Keratinocyte (primary cell): ENCODE results near the gene IGFN1. TPM values are rescaled to one million over a fixed set of nuclear protein-coding genes. Genes with fewer than 3 reads are reported as not detected.

Experiments
- DNase-seq: peaks from one replicate; pipeline ENCODE4 v3.0.0-alpha.2; 2011; ENCODE audit warnings: low read depth, missing footprints, low spot score
- FAIRE-seq: peaks from 2 replicates; lab custom pipeline; 2011; peaks lifted over from hg19 to GRCh38; lab: Jason Lieb, UNC
- H2AFZ ChIP-seq: 2 replicates; pipeline ENCODE4 v1.6.0; 2012; ENCODE audit warnings: low read length, control low read depth, inconsistent platforms; ENCODE audit not compliant: control insufficient read depth
- H3K27ac ChIP-seq: 2 replicates; pipeline ENCODE4 v1.5.1; 2011; ENCODE audit warnings: low read length; ENCODE audit not compliant: control insufficient read depth, insufficient read depth
- H3K27me3 ChIP-seq: 3 replicates; pipeline ENCODE4 v1.6.0; 2011; ENCODE audit warnings: low read length; ENCODE audit not compliant: control insufficient read depth, insufficient read depth; ENCODE audit errors: extremely low read depth
- H3K36me3 ChIP-seq, 2 experiments: 2 replicates in 1 of 2; 3 replicates in 1 of 2; pipeline ENCODE4 v1.5.1; 2011; ENCODE audit warnings: low read length in 2 of 2, mild to moderate bottlenecking in 1 of 2; ENCODE audit not compliant: control insufficient read depth in 2 of 2, insufficient read depth in 2 of 2; ENCODE audit errors: extremely low read depth in 1 of 2
- H3K4me1 ChIP-seq: 3 replicates; pipeline ENCODE4 v1.5.1; 2011; ENCODE audit warnings: low read length; ENCODE audit not compliant: control insufficient read depth, insufficient read depth; ENCODE audit errors: extremely low read depth
- H3K4me2 ChIP-seq: 3 replicates; pipeline ENCODE4 v1.6.0; 2011; ENCODE audit warnings: low read depth, low read length; ENCODE audit not compliant: control insufficient read depth, insufficient read depth; ENCODE audit errors: extremely low read depth
- H3K4me3 ChIP-seq, 3 experiments: fragments of 200-600 bp in 1 of 3; sonication (generic) in 1 of 3; 2 replicates in 2 of 3; 3 replicates in 1 of 3; pipeline ENCODE4 v1.5.1; 2011 to 2016; ENCODE audit warnings: low read length in 3 of 3, mild to moderate bottlenecking in 3 of 3, control low read depth in 2 of 3, inconsistent platforms in 1 of 3, low read depth in 1 of 3, mixed read lengths in 1 of 3, mixed run types in 1 of 3, moderate library complexity in 1 of 3; ENCODE audit not compliant: control insufficient read depth in 2 of 3, insufficient read depth in 2 of 3; ENCODE audit errors: extremely low read depth in 1 of 3
- H3K79me2 ChIP-seq: 2 replicates; pipeline ENCODE4 v1.6.0; 2012; ENCODE audit warnings: low read length; ENCODE audit not compliant: control insufficient read depth, insufficient read depth
- H3K9ac ChIP-seq: 3 replicates; pipeline ENCODE4 v1.6.0; 2011; ENCODE audit warnings: low read length; ENCODE audit not compliant: control insufficient read depth, insufficient read depth; ENCODE audit errors: extremely low read depth
- H3K9me1 ChIP-seq: 3 replicates; pipeline ENCODE4 v1.6.0; 2011; ENCODE audit warnings: low read length; ENCODE audit not compliant: control insufficient read depth, insufficient read depth; ENCODE audit errors: extremely low read depth
- H3K9me3 ChIP-seq: 2 replicates; pipeline ENCODE4 v1.5.1; 2012; ENCODE audit warnings: low read depth, low read length; ENCODE audit not compliant: control insufficient read depth
- H4K20me1 ChIP-seq: 3 replicates; pipeline ENCODE4 v1.6.0; 2011; ENCODE audit warnings: low read length; ENCODE audit not compliant: control insufficient read depth, insufficient read depth; ENCODE audit errors: extremely low read depth
- CTCF ChIP-seq, 3 experiments: IDR thresholded peaks in 1 of 3; conservative IDR thresholded peaks in 1 of 3; optimal IDR thresholded peaks in 1 of 3; 2 replicates in 2 of 3; 3 replicates in 1 of 3; pipeline versions ENCODE3 to v1.5.1; 2011; ENCODE audit warnings: low read length in 3 of 3, mild to moderate bottlenecking in 3 of 3, moderate library complexity in 2 of 3, control low read depth in 1 of 3, inconsistent platforms in 1 of 3; ENCODE audit not compliant: insufficient read depth in 2 of 3; ENCODE audit errors: extremely low read depth in 1 of 3
- EZH2 ChIP-seq: IDR thresholded peaks from one replicate; pipeline ENCODE4 v1.6.1; 2012; ENCODE audit warnings: inconsistent platforms, mild to moderate bottlenecking, low read length, moderate library complexity
- dilution Hi-C: fragments of 300-500 bp; cut with MboI; formaldehyde crosslinking; loops from one replicate; pipeline ENCODE4 v1.7.0; 2020; ENCODE audit warnings: low sequenced_read_pairs; ENCODE audit not compliant: extremely low pct_ligation_motif_present
- polyA minus RNA-seq, 3 experiments: library from RNA; depleted of rRNA, polyadenylated mRNA; stranded (reverse); fragments of >200 nt; gene quantifications; 1 replicate in 1 of 3; 2 replicates in 1 of 3; 3 replicates in 1 of 3; pipeline ENCODE4 v1.2.3, GENCODE V29; 2011
- polyA plus RNA-seq, 5 experiments: library from polyadenylated mRNA; depleted of rRNA in 3 of 5; stranded (reverse) in 3 of 5; stranded (forward) in 1 of 5; unstranded in 1 of 5; fragments of >200 nt; gene quantifications; 1 replicate in 1 of 5; 2 replicates in 3 of 5; 3 replicates in 1 of 5; pipeline versions ENCODE4 v1.2.1 to v1.2.3, GENCODE V29; 2011 to 2012; ENCODE audit warnings: missing spikeins in 2 of 5, low read depth in 1 of 5, low replicate concordance in 1 of 5

The IGFN1 gene
- polyA plus RNA-seq = not detected in 3 replicates
- polyA plus RNA-seq (2011; ENCODE audit: low read depth) = 0.19 TPM
- not detected in 2 replicates for polyA plus RNA-seq (2011; cell fraction: cytosol; rRNA removed)
- polyA plus RNA-seq (2011; cell fraction: nucleus; rRNA removed) = 0.07 and 0.10 TPM in 2 replicates
- polyA plus RNA-seq (2012; ENCODE audit: low replicate concordance) = 0.06 and 0.24 TPM in 2 replicates
- 0.07 to 0.10 TPM in 2 of 3 replicates, not detected in the other for polyA minus RNA-seq
- not detected for polyA minus RNA-seq (2011; cell fraction: cytosol; rRNA and poly(A)+ RNA removed)
- polyA minus RNA-seq (2011; cell fraction: nucleus; rRNA and poly(A)+ RNA removed) = 0.23 TPM in 1 of 2 replicates, not detected in the other

- H3K4me1 ChIP-seq = peaks cover 16% of the 10 kb centered on the region
- peaks cover 11% of the 10 kb centered on the region for H3K27me3 ChIP-seq
- DNase-seq (no peak), FAIRE-seq (no peak)
- dilution Hi-C loops = no loop called here
- H4K20me1 ChIP-seq = no peaks in the 10 kb centered on the region
- H3K9me3 ChIP-seq = no peaks in the 10 kb centered on the region
- H2AFZ ChIP-seq = no peak within 1 kb of the TSS
- TF ChIP-seq EZH2 (no peak), CTCF (optimal IDR thresholded peaks at IDR 0.05 in 1 of 3, IDR thresholded peaks at IDR 0.05 in 1 of 3, conservative IDR thresholded peaks at IDR 0.05 in 1 of 3; ENCODE audit: extremely low read depth in 1 of 3, insufficient read depth in 2 of 3, low read length in 3 of 3) (no peak)
- H3K79me2 ChIP-seq = no peaks in the 10 kb centered on the region
- no peaks in the 10 kb centered on the region for H3K9me1 ChIP-seq
- H3K36me3 ChIP-seq = no peaks in the 10 kb centered on the region
- no peak within 1 kb of the TSS for H3K9ac ChIP-seq
- no peak within 1 kb of the TSS for H3K27ac ChIP-seq
- H3K4me3 ChIP-seq = no peak within 1 kb of the TSS
- no peak within 1 kb of the TSS for H3K4me2 ChIP-seq
Measured at GRCh38 chr1:201190624-201191051, at the start of gene IGFN1. TSS of gene IGFN1 (plus strand) at chr1:201190824. CDS start at chr1:201193294, 2,470 bp downstream.

GRCh38 chr1:201140941-201141260 is 49.7 kb upstream of the IGFN1 start:
- H3K79me2 ChIP-seq = no peaks in the 10 kb centered on the region
- peaks cover 12 to 28% of the 10 kb centered on the region in 2 experiments for H3K36me3 ChIP-seq
- H2AFZ ChIP-seq = no peak overlapping the region
- H3K9me1 ChIP-seq = no peaks in the 10 kb centered on the region
- H3K4me2 ChIP-seq = no peak overlapping the region
- no peak for TF ChIP-seq CTCF (optimal IDR thresholded peaks at IDR 0.05 in 1 of 3, IDR thresholded peaks at IDR 0.05 in 1 of 3, conservative IDR thresholded peaks at IDR 0.05 in 1 of 3; ENCODE audit: extremely low read depth in 1 of 3, insufficient read depth in 2 of 3, low read length in 3 of 3)
- TF ChIP-seq EZH2 = no peak
- H4K20me1 ChIP-seq = no peaks in the 10 kb centered on the region
- no peaks in the 10 kb centered on the region for H3K27me3 ChIP-seq
- dilution Hi-C loops = no loop called here
- H3K9ac ChIP-seq = no peak overlapping the region
- peaks cover 4% of the 10 kb centered on the region for H3K4me1 ChIP-seq
- no peaks in the 10 kb centered on the region for H3K9me3 ChIP-seq
- H3K4me3 ChIP-seq = no peak overlapping the region
- DNase-seq = no peak
- no peak overlapping the region for H3K27ac ChIP-seq
- no peak for FAIRE-seq
